ENCODE measurements around the gene ADAMTSL3.

The ADAMTSL3 gene

GRCh38 chr15:83893308-83893707 is 239.4 kb downstream of the ADAMTSL3 start:
- Histone ChIP-seq H3K9me3 (ENCODE audit: control insufficient read depth in 2 of 2, low read length in 2 of 2) (no peaks in the 10 kb centered on the region), H3K4me1 (ENCODE audit: control insufficient read depth, insufficient read depth, low read length) (no peaks in the 10 kb centered on the region), H3K27ac (ENCODE audit: low read length) (no peak overlapping the region), H3K36me3 (ENCODE audit: control insufficient read depth in 2 of 2, insufficient read depth in 2 of 2, low read length in 2 of 2) (no peaks in the 10 kb centered on the region), H3K27me3 (ENCODE audit: control insufficient read depth in 1 of 2, insufficient read depth in 2 of 2, low read length in 2 of 2) (no peaks in the 10 kb centered on the region), H3K4me3 (ENCODE audit: low read length in 2 of 2) (no peak overlapping the region), H3K9ac (ENCODE audit: low read length in 2 of 2) (no peak overlapping the region)

DNA sequence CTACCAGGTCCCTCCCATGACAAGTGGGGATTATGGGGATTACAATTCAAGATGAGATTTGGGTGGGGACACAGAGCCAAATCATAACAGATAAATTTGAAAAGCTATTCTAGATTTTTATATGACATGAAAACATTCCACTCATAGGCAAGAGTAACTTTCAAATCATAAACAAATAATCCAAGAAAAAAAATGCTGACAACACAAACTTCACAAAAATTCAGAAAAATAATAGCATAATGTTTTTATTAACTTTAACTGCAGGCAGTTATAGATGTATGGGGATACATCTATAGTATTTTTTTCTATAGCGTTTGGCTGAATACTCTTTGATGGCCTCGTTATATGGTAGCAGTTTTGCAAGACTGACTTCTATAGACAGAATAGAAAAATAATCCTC is 243.1 kb downstream of the ADAMTSL3 start:
- H3K9me3 ChIP-seq (ENCODE audit: control insufficient read depth in 2 of 2, low read length in 2 of 2): no peaks in the 10 kb centered on the region
- no peak overlapping the region for H3K9ac ChIP-seq (ENCODE audit: low read length in 2 of 2)
- H3K4me1 ChIP-seq (ENCODE audit: control insufficient read depth, insufficient read depth, low read length): peaks cover 5% of the 10 kb centered on the region
- no peaks in the 10 kb centered on the region for H3K27me3 ChIP-seq (ENCODE audit: control insufficient read depth in 1 of 2, insufficient read depth in 2 of 2, low read length in 2 of 2)
- H3K4me3 ChIP-seq (ENCODE audit: low read length in 2 of 2): no peak overlapping the region
- H3K36me3 ChIP-seq (ENCODE audit: control insufficient read depth in 2 of 2, insufficient read depth in 2 of 2, low read length in 2 of 2): peaks cover 5 to 10% of the 10 kb centered on the region in 2 donors
- no peak overlapping the region for H3K27ac ChIP-seq (ENCODE audit: low read length)

- Histone ChIP-seq H3K9ac (ENCODE audit: low read length in 2 of 2) (no peak overlapping the region), H3K27ac (ENCODE audit: low read length) (no peak overlapping the region), H3K9me3 (ENCODE audit: control insufficient read depth in 2 of 2, low read length in 2 of 2) (no peaks in the 10 kb centered on the region), H3K4me3 (ENCODE audit: low read length in 2 of 2) (no peak overlapping the region), H3K36me3 (ENCODE audit: control insufficient read depth in 2 of 2, insufficient read depth in 2 of 2, low read length in 2 of 2) (peaks cover 5 to 10% of the 10 kb centered on the region in 2 donors), H3K27me3 (ENCODE audit: control insufficient read depth in 1 of 2, insufficient read depth in 2 of 2, low read length in 2 of 2) (no peaks in the 10 kb centered on the region), H3K4me1 (ENCODE audit: control insufficient read depth, insufficient read depth, low read length) (peaks cover 5% of the 10 kb centered on the region)
Measured at GRCh38 chr15:83898361-83898760, 244.4 kb downstream of the ADAMTSL3 start.

GRCh38 chr15:83899670-83900069 is 245.7 kb downstream of the ADAMTSL3 start:
- H3K4me1 ChIP-seq (ENCODE audit: control insufficient read depth, insufficient read depth, low read length): peaks cover 10% of the 10 kb centered on the region
- H3K27ac ChIP-seq (ENCODE audit: low read length): no peak overlapping the region
- H3K27me3 ChIP-seq (ENCODE audit: control insufficient read depth in 1 of 2, insufficient read depth in 2 of 2, low read length in 2 of 2): no peaks in the 10 kb centered on the region
- no peaks in the 10 kb centered on the region for H3K9me3 ChIP-seq (ENCODE audit: control insufficient read depth in 2 of 2, low read length in 2 of 2)
- no peak overlapping the region for H3K4me3 ChIP-seq (ENCODE audit: low read length in 2 of 2)
- H3K36me3 ChIP-seq (ENCODE audit: control insufficient read depth in 2 of 2, insufficient read depth in 2 of 2, low read length in 2 of 2): peaks cover 5 to 10% of the 10 kb centered on the region in 2 donors
- no peak overlapping the region for H3K9ac ChIP-seq (ENCODE audit: low read length in 2 of 2)

GRCh38 chr15:83904107-83905040 is 250.5 kb downstream of the ADAMTSL3 start:
- Histone ChIP-seq H3K9me3 (ENCODE audit: control insufficient read depth in 2 of 2, low read length in 2 of 2) (peaks cover 3 to 6% of the 10 kb centered on the region in 2 donors), H3K36me3 (ENCODE audit: control insufficient read depth in 2 of 2, insufficient read depth in 2 of 2, low read length in 2 of 2) (peaks cover 11 to 15% of the 10 kb centered on the region in 2 donors), H3K9ac (ENCODE audit: low read length in 2 of 2) (no peak overlapping the region), H3K27ac (ENCODE audit: low read length) (peak overlapping the region; percentile 66), H3K4me1 (ENCODE audit: control insufficient read depth, insufficient read depth, low read length) (peaks cover 16% of the 10 kb centered on the region), H3K4me3 (ENCODE audit: low read length in 2 of 2) (no peak overlapping the region), H3K27me3 (ENCODE audit: control insufficient read depth in 1 of 2, insufficient read depth in 2 of 2, low read length in 2 of 2) (no peaks in the 10 kb centered on the region)

DNA sequence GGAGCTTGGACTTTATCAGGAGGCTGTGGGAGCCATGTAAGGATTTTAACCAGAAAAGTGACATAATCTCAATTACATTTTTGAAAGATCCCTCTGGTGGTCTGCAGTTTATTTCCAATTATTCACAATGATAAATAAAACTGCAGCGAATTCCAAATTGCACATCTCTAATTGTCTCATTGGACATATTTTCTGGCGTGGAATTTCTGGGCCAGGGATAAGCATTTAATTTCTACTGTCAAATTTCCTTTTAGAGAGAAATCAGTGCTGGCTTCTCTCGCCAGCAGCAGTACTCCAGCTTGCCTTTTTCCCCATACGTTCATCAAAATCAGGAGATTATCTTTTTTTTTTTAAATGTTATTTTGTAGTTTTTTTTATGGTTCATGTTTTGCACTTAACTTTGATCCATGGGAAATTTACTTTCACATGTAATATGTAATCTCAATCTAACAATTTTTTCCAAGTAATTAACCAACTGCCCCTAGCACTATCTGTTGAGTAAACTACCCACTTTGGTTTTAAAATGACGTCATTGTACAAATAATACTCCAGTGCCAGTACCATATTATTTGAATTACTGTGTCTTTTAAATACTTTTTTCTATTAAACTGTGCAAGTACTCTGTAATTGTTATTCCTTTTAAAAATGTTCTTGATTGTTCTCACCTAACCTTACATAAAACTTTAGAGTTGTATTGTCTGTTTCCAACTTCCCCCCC is 251.8 kb downstream of the ADAMTSL3 start:
- Histone ChIP-seq H3K9ac (ENCODE audit: low read length in 2 of 2) (no peak overlapping the region), H3K27me3 (ENCODE audit: control insufficient read depth in 1 of 2, insufficient read depth in 2 of 2, low read length in 2 of 2) (no peaks in the 10 kb centered on the region), H3K9me3 (ENCODE audit: control insufficient read depth in 2 of 2, low read length in 2 of 2) (peaks cover 3 to 6% of the 10 kb centered on the region in 2 donors), H3K4me1 (ENCODE audit: control insufficient read depth, insufficient read depth, low read length) (peaks cover 11% of the 10 kb centered on the region), H3K4me3 (ENCODE audit: low read length in 2 of 2) (no peak overlapping the region), H3K36me3 (ENCODE audit: control insufficient read depth in 2 of 2, insufficient read depth in 2 of 2, low read length in 2 of 2) (peaks cover 9% of the 10 kb centered on the region in 2 donors), H3K27ac (ENCODE audit: low read length) (peak overlapping the region; percentile 66)

GRCh38 chr15:83911345-83911744 is 257.4 kb downstream of the ADAMTSL3 start:
- Histone ChIP-seq H3K9ac (ENCODE audit: low read length in 2 of 2) (no peak overlapping the region), H3K27me3 (ENCODE audit: control insufficient read depth in 1 of 2, insufficient read depth in 2 of 2, low read length in 2 of 2) (no peaks in the 10 kb centered on the region), H3K4me3 (ENCODE audit: low read length in 2 of 2) (no peak overlapping the region), H3K9me3 (ENCODE audit: control insufficient read depth in 2 of 2, low read length in 2 of 2) (peaks cover 3 to 6% of the 10 kb centered on the region in 2 donors), H3K4me1 (ENCODE audit: control insufficient read depth, insufficient read depth, low read length) (no peaks in the 10 kb centered on the region), H3K36me3 (ENCODE audit: control insufficient read depth in 2 of 2, insufficient read depth in 2 of 2, low read length in 2 of 2) (peaks cover 12 to 16% of the 10 kb centered on the region in 2 donors), H3K27ac (ENCODE audit: low read length) (no peak overlapping the region)

- Histone ChIP-seq H3K9ac (ENCODE audit: low read length in 2 of 2) (no peak overlapping the region), H3K27ac (ENCODE audit: low read length) (no peak overlapping the region), H3K4me1 (ENCODE audit: control insufficient read depth, insufficient read depth, low read length) (no peaks in the 10 kb centered on the region), H3K36me3 (ENCODE audit: control insufficient read depth in 2 of 2, insufficient read depth in 2 of 2, low read length in 2 of 2) (peaks cover 12 to 16% of the 10 kb centered on the region in 2 donors), H3K4me3 (ENCODE audit: low read length in 2 of 2) (no peak overlapping the region), H3K27me3 (ENCODE audit: control insufficient read depth in 1 of 2, insufficient read depth in 2 of 2, low read length in 2 of 2) (no peaks in the 10 kb centered on the region), H3K9me3 (ENCODE audit: control insufficient read depth in 2 of 2, low read length in 2 of 2) (peaks cover 3 to 6% of the 10 kb centered on the region in 2 donors)
Measured at GRCh38 chr15:83912343-83912742, 258.4 kb downstream of the ADAMTSL3 start.

DNA sequence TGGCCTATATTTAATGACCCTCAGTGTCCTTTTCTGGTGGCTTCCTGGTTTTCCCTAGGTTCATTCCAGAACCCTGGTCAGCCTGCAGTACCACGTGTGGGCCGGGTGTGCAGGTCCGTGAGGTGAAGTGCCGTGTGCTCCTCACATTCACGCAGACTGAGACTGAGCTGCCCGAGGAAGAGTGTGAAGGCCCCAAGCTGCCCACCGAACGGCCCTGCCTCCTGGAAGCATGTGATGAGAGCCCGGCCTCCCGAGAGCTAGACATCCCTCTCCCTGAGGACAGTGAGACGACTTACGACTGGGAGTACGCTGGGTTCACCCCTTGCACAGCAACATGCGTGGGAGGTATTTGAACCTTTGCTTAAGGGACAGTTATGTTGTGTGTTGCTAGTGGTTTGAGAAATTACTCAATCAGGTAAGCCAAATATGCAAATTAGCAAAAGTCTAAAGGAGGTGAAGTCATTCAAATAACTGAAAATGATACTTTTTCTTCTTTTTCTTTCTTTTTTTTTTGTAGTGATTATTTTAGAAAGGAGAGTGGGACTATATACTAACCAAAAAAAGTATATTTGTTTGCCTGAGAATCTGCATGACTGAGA is 259.2 kb downstream of the ADAMTSL3 start:
- no peak overlapping the region for H3K9ac ChIP-seq (ENCODE audit: low read length in 2 of 2)
- no peak overlapping the region for H3K27ac ChIP-seq (ENCODE audit: low read length)
- H3K27me3 ChIP-seq (ENCODE audit: control insufficient read depth in 1 of 2, insufficient read depth in 2 of 2, low read length in 2 of 2): no peaks in the 10 kb centered on the region
- H3K36me3 ChIP-seq (ENCODE audit: control insufficient read depth in 2 of 2, insufficient read depth in 2 of 2, low read length in 2 of 2): peaks cover 12 to 16% of the 10 kb centered on the region in 2 donors
- H3K9me3 ChIP-seq (ENCODE audit: control insufficient read depth in 2 of 2, low read length in 2 of 2): peaks cover 3 to 6% of the 10 kb centered on the region in 2 donors
- no peaks in the 10 kb centered on the region for H3K4me1 ChIP-seq (ENCODE audit: control insufficient read depth, insufficient read depth, low read length)
- H3K4me3 ChIP-seq (ENCODE audit: low read length in 2 of 2): no peak overlapping the region

- Histone ChIP-seq H3K4me3 (ENCODE audit: low read length in 2 of 2) (no peak overlapping the region), H3K36me3 (ENCODE audit: control insufficient read depth in 2 of 2, insufficient read depth in 2 of 2, low read length in 2 of 2) (peaks cover 7 to 10% of the 10 kb centered on the region in 2 donors), H3K4me1 (ENCODE audit: control insufficient read depth, insufficient read depth, low read length) (no peaks in the 10 kb centered on the region)
Measured at GRCh38 chr15:83914906-83915305, 261.0 kb downstream of the ADAMTSL3 start.

More at GRCh38 chr15:83914906-83915305, 261.0 kb downstream of the ADAMTSL3 start:
- Histone ChIP-seq H3K9me3 (ENCODE audit: control insufficient read depth in 2 of 2, low read length in 2 of 2) (no peaks in the 10 kb centered on the region), H3K27ac (ENCODE audit: low read length) (no peak overlapping the region), H3K27me3 (ENCODE audit: control insufficient read depth in 1 of 2, insufficient read depth in 2 of 2, low read length in 2 of 2) (no peaks in the 10 kb centered on the region), H3K9ac (ENCODE audit: low read length in 2 of 2) (no peak overlapping the region)

All from stomach smooth muscle (tissue), 2 donors.